Epidermal melanocyte (primary cell): ENCODE data around the gene RAET1L.
"Not testable (repeated sequence)": the region's sequence is repeated elsewhere in the genome, so short reads cannot be mapped to it uniquely, and the experiment has no call there.

Source experiments
- DNase-seq: peaks from one replicate; pipeline ENCODE4 v3.0.0; 2011; ENCODE audit warnings: low spot score; ENCODE audit not compliant: insufficient read length

The RAET1L gene

DNA sequence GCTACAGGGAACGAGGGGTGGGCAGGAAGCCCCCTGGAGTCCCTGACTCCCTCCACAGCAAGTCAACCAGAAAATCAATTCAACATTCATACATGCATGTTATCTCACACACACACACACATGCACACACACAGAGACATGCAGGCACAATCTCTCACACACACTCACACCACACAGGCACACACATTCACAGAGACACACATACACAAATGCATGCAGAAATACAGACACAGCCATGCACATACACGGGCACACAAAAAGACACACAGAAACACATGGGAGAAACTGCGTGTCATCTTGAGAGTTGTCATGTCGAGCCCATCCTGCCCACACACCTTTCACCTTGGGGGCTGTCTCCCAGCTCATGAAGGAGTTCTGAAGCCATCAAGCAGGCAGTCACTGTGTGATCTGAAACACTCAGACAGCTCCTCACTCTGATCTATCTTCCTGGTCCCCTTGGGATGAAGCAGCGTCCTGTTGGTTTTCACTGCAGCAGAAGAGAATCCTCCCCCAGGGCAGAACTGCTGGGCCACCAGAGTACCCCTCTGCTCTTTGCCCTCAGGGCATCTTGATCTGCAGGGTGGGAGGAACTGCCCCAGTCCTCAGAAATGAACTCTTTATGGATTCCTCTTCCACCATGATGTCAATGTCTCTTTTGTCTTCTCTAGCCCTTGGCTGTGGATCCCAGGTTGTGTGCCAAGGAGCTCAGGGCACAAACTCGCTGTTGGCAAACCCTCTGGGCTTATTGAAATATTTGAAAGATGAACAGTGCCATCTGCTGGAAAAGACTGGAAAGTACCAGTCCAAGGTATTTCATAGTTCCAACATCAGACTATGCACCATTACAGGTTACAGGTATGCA lies 8.8 kb downstream of the RAET1L start:
- peak; percentile 61 for DNase-seq

DNA sequence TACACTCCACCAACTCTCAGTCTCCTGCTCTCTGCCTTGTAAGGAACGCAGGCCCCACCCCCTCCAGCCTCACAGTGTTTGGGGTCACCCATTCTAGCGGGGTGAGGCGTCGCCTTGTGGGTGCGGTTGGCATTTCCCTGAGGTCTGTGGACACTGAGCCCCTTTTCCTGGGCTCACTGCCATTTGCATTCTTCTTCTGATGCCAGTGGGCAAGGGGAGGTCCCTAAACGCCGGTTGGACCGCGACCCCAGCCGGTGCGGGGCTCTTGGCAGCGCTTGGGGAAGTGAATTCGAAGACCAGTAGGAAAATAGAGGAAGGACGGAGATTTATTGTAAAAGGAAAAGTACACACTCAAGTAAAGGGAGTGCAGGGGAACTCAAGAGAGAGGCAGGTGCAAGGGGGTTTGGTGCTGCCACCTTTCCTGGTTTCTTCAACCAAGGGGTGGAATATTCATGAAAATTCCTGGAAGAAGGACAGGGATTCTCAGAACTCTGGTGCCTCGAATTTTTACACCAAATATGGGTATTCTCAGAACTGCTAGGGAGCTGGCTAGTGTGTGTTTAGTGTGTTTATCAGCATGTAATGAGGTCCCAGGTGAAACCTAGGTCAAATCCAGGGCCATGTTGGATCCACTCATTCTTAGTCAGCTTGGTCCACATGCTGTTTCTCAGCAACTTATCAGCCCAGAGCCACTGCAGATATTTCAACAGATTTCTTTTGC lies 9.9 kb downstream of the RAET1L start:
- not testable (repeated sequence) for DNase-seq

DNA sequence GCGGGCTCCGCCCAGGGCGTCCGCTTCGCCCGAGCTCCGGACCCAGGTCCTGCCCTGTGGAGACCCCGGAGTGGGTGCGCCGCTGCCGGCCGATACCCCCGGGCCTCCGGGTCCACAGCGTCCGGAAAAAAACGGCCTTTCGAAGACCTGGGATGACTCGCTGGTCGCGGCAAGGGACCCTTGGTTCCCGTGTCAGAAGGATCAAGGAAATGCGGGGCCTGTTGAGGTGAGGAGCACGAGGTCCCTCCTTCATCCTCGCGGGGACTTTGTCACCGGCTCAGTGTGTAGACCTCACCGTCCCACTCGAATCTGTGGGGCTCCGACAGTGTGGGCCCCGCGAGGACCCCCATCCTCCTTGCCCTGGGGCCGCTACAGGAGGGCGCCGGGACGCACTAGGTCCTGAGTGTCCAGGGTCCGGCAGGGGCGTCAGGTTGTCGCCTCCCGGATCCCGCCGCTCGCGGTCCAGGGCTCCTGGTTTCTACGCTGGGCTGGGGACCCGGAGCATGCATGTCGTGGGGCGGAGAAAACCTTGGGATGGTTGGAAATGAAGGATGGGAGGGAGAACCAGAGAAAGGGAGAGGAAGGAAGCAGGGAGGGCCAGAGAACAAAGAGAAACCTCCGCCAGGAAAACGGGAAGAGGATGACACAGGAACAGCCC lies 10.6 kb downstream of the RAET1L start:
- not testable (repeated sequence) for DNase-seq

DNA sequence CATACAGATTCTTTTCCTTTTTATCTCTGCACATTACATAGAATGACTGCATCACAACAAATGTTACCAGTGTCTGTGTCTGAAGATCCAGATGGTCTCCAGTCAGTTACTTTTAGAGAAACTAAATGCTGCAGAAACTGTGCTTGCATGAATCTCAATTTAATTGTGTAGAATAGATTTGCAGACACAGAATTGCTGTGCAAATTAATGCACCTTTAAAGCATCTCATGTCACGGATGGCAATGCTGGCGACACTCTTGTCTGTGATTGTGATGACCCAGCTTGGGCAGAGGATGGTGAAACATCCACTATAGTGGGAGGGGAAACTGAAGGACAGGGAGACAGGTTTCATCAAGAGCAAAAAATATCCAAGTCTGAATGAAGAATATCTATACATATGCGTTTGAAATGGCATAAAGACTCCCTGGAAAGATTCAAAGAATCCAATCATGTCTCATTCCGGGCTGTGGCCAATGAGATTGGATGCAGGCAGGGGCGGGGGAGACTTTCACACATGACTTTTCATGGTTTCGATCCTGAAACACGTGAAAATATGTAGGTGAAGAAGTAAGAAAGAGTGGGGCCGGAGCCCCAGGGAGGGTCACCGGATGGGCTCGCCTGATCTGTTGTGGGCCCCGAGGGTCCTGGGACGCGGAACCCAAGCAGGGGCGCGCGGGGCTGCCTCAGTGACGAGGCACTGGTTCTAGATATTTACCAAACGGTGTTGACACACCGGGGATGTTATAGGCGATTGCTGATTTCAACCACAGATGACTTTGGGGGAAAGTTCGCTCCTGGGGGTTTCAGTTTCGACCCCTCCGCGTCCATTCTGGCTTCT lies 11.3 kb downstream of the RAET1L start:
- not testable (repeated sequence) for DNase-seq

DNA sequence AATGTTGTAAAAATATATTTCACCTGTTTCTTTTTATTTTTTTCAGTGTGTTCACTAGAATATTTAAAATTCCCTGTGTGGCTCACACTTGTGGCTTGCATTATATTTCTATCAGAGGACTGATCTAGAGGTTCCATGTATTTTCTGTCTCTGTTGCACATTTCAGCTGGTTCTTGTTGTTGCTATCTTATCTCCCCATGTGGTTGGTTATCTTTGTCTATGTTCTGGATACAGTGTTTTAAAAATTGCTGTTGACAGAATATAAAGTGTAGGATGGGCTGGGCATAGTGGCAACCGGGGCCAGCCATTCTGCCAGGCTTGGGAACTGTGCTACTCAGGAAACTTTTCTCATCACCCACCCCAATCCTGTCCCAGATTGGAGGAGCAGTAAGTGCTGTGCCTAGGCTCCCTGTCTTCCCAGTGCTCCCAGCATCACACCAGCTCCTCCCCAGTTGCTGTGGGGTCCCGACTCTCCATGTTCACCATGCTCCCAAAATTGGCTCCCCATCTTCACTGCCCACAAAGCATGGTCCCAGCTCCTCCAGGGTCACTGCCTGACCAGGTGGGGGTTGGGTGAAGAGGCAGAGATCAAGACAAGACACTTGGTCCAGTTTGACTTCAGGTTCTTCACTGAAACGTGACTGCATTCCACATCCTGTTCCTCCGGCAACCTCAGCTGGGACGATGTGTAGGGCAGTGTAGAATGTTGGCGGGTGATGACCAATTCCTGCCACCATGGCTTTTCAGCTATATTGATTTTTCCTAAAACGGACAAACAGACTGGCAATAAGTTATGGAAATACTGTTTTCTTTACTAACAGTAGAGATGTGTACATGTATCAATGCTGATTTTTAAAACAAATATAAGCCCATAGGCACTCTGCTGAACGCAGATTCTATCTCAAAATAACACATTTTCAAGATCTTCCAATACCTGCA lies 12.2 kb downstream of the RAET1L start:
- DNase-seq = not testable (repeated sequence)

DNA sequence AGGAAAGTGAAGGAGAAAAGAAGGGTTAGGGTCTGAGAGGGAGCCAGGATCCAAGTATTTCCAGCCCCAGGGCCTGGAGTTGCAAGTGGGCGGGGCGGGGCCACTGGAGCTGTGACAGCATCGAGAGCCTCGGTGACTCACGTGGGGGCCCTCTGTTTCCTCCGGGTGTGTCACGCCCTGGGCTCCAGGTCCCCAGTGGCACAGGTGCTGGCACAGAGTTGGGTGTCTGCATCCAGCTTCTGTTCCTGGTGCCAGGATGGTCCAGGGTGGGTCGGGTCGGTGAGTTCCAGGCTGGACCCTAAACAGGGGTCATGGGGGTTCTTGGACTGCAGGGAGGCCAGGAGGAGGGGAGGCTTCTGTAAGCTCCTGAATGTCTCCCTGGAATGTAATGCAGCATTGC lies 16.7 kb downstream of the RAET1L start:
- DNase-seq = no peak

DNA sequence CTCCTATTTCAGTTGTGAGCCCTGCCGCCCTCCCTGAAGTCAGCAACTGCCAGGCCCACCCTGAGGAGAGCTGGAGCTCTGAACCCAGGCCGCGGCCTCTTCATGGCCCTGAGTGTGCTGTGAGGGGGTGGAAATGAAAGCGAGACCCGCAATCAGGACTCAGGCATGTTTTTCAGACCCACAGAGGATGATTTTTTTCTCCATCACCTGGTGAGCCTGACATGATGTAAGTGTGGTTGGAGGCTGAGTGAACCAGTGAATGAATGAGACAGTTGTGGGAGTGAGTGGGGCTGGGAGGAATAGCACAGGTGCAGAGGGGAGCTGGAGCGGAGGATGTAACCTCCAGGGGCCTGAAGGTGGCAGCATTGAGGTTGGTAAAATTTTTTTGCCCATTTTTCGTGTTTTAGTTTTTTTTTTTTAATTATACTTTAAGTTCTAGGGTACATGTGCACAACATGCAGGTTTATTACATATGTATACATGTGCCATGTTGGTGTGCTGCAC lies 18.3 kb downstream of the RAET1L start:
- no peak for DNase-seq

DNA sequence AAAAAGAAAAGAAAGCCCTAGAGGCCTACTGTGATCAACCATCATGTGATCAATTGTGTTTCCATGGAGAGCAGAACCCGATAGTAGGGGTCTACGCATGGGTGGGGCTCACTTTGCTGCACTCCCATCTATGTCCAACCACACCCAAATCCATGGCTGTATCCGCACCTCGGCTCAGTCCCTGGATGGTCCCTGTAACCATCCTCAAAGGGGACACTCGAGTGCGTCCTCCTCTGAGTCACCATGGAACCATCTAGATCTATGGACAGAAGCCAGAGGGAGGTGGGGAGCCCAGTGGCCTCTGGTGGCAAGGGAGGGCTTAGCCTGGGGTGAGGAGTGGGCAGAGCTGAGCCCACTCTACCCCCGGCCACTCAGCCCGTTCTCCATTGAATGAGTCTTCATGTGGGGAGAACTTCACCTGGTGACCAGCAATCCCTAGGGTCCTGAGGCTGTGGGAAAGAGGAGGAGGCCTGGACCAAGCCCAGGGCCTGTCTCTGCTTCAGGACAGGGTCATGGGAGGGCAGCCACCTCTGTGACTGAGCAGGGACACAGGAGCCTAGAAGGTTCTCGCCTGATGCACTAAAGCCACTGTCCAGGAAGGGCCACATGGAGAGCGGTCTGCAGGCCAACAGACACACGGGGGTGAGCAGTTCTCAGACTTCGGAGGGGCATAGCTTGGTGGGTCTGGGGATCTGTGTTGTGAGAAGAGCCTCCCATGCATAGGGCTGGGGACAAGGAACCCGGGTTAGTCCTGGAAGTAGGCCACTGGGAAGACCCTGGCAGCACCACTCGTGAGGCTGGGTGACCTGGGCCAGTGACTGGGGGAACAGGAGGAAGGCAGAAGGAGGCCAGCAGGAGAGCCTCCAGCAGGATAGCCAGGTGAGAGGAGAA lies 19.3 kb downstream of the RAET1L start:
- DNase-seq = no peak

DNA sequence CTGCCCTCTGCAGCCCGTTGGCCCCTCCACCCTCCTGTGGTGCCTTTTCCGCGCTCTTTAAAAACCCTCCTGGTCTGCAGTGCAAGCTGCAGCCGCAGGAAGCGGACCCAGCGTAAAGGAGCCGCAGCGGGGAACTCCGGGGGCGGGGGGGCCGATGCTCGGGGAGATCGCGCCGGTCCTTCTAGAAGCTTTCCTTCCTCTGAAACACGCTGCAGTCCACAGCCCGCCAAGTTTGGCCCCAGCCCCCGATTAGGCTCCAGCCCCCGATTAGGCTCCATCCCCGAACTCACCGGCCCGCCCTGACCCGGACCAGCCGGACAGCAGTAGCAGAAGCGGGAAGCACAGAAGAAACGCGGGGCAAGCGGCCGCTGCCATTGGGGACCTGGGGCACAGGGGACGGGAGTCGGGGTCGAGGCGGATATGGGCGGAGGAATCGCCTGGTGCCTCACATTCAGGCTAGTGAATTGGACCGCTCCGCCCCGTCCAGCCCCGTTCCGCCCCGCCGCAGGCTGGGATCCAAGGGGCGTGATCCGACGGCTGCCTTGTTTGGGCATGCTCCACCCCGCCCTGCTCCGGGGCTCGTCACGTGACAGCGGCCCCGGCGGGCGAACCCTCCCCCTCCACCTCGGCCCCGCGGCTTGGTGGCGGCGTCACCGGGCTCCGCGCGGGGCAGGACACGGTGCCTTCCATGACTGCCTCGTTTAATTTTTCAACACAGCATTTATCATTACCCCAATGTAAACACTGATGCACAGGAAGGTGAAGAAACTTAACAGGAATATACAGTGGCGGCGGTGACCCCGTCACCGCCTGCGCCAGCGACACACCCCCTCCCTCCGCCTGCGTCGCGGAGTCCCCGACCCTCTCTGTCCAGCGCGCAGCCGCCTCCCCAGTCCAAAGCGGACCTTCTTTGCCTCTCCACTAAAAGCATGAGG lies 20.3 kb downstream of the RAET1L start:
- peak; percentile 72 for DNase-seq

DNA sequence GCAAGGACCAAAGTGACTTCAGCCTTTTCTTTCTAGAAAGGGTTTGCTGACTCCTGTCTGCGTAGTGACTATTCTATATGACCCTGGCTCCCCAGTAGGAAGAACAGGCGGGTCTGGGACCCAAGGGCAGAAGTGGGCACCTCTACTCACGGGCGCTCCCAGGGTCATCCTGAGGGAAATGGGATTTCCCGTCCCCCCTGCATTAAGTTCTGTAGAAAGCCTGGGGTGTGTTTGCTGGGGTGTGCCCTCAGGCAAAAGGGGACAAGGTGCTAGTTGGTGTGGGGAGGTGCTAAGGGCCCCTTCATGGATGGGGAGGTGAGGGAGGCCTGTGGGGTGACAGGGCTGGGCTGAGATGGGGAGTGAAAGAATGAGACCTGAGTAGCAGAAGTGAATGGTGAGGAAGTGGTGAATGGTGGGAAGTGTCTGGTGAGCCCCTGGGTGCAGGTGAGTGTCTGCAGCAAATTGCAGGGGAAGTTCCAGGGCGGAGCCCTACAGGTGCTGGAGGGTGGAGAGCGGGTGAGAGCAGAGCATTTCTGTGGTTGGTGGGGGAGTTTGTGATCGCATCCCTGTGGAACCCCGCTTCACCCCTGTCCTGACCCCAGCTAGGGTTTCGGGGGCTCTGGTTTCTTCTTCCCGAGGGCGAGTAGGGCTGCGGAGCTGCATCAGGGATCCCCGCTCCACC lies 21.1 kb downstream of the RAET1L start:
- DNase-seq = no peak

DNA sequence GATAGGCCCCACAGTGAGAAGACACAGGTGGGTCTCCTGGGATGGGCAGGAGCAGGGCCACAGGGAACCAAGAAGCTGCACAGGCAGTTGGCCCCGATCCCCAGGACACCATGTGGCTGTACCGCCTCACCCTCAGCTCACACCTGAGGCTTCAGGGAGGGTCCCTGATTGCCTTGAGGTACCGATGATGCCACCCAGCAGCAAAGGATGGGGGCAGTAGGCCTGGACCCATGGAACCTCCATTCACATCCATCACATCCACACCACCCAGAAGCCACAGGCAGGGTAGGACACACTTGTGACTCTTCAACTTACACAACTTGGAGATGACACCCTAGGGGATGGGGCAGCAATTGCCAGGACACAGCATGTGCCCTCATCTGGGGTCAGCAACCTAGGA lies 21.7 kb downstream of the RAET1L start:
- DNase-seq = not testable (repeated sequence)

DNA sequence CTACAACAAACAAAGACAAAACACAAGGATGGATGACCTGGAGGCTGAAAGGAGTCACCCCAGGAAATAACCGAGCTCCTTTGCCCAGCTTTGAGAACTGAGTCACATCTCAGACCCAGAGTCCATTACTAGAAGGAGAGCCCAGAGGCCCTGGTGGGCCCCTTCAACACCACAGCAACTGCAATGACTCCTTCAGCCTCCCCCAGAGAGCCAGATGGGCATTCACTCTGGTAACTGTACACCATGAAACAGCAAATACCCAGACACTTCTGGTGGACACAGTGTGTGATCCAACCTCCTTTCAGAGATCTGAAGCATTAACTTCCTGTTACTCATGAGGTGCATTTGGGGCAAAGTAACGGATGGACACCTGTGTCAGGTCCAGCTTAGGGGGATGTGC lies 22.6 kb downstream of the RAET1L start:
- no peak for DNase-seq

DNA sequence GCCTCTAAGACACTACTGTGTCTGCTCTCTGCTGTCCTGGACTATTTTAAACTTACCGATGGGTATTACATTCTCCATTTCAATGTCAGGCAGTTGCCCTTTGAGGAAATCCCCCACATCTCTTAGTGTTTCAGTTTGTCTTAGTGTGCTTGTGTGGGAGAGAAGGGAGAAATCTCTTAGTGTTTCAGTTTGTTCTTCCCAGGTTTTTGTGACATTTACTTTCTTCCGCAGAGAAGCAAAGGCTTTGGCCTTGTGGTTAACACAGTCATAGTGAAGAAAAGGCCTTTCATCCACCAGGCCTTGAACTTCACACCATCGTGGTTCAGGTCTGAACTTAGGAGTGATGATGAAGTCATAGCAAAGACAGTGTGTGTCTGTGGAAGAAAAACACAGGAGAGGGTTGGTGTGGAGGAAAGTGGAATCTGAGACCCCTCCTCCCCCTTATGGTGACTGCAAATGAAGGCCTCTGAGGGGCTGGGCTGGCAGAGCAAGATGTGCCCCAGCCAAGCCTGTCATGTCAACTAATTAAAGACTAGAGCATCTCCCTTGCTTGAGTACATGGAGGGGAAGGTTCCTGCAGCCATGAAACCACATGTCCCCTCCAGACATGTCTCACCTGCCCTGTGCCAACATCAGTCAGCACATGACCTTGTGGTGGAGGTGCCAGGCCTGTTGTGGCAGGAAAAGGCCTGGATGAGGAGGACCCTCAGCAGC lies 23.9 kb downstream of the RAET1L start:
- DNase-seq = no peak

DNA sequence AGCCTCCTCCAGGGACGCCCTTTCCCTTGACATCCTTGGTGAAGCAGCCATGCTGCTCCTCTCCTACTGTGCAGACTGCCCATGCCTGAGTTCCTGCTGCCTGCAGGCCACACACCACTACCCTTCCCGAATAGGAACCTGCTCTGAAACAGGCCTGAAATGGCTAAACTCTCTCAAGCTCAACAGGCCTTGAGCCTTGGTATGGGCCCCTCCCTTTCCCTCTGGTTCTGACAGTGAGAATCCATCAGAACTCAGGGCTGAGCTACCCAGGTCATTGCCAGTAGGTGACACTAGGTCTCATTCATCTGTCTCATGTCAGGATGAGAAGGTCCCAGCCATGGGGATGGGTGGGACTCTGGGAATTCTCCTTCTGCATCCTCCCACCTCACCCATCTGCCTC lies 25.7 kb downstream of the RAET1L start:
- no peak for DNase-seq

DNA sequence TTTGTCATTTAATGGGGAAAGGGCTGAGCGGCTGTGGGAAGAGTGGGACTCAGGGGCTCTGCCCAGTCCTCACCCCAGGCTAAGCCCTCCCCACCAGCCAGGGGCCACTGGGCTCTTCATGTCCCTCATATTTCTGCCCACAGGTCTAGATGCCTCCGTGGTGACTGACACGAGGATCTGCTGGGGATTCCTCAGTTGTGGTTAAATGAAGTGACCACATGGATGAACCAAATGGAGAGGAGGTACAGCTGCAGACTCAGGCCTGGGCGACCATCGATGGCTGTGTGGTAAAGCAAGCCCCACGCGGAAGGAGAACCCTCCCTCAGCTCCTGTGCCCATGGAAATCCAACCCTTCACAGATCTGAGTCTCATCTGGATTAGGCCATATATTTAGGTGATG lies 29.4 kb downstream of the RAET1L start:
- DNase-seq = no peak

DNA sequence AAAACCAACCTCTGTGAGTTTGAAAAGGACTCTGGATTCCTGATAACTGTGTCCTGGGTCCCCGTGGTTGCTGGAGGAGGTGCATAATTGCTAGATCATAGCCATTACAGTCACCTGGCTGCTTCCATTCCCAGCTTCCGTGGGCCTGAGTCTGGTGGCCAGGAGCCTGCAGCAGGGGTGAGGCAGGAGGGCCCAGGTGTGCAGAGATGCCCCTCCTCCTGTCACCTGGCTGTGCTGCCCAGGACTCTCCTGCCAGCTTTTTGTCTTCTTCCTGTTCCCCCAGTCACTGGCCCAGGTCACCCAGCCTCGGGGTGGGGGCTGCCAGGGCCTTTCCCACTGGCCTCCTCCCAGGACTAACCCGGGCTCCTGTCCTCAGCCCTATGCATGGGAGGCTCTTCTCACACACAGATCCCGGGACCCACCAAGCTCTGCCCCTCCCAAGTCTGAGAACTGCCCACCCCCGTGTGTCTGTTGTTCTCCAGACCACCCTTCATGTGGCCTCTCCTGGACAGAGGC lies 30.0 kb downstream of the RAET1L start:
- DNase-seq = no peak
